ENCODE results near the gene EXOC3L4.

Gene EXOC3L4

GRCh38 chr14:103146141-103146709, 51.7 kb downstream of the EXOC3L4 start:
- H3K4me3 ChIP-seq (ENCODE audit: low read depth, low read length, poor library complexity, severe bottlenecking), result no peak overlapping the region
- H2AFZ ChIP-seq (ENCODE audit: low read length), result no peak overlapping the region
- H3K9me3 ChIP-seq (ENCODE audit: low read length), result no peaks in the 10 kb centered on the region
- no peak overlapping the region for H3K4me2 ChIP-seq (ENCODE audit: low read length)
- H3K4me1 ChIP-seq (ENCODE audit: insufficient read depth, low read length, severe bottlenecking), result peaks cover 14% of the 10 kb centered on the region
- no peaks in the 10 kb centered on the region for H3K36me3 ChIP-seq (ENCODE audit: insufficient read depth, low read length)
- no peaks in the 10 kb centered on the region for H4K20me1 ChIP-seq (ENCODE audit: insufficient read depth, low read length)
- TF ChIP-seq EZH2 (IDR thresholded peaks at IDR 0.05; ENCODE audit: borderline replicate concordance, low read length), result no peak
- peaks cover 2% of the 10 kb centered on the region; the same call in 1 of the 2 replicates for H3K27me3 ChIP-seq (ENCODE audit: insufficient read depth, low read length)
- no peaks in the 10 kb centered on the region for H3F3A ChIP-seq (ENCODE audit: insufficient read depth, low read length)
- no peaks in the 10 kb centered on the region for H3K9me2 ChIP-seq (ENCODE audit: low read depth, low read length)
- no peaks in the 10 kb centered on the region for H3K79me2 ChIP-seq (ENCODE audit: insufficient read depth, low read length)
- H3K27ac ChIP-seq (ENCODE audit: low read depth, low read length, poor library complexity, severe bottlenecking), result no peak overlapping the region
- no peak overlapping the region for H3K9ac ChIP-seq (ENCODE audit: low read length)

GRCh38 chr14:103149351-103150237, 55.1 kb downstream of the EXOC3L4 start:
- TF ChIP-seq EZH2 (IDR thresholded peaks at IDR 0.05; ENCODE audit: borderline replicate concordance, low read length), result no peak
- no peak for TF ChIP-seq CTCF (IDR thresholded peaks at IDR 0.05; ENCODE audit: low read length)

GRCh38 chr14:103151270-103151945, 56.9 kb downstream of the EXOC3L4 start:
- Histone ChIP-seq H3K27ac (ENCODE audit: low read depth, low read length, poor library complexity, severe bottlenecking) (no peak overlapping the region), H3K9me3 (ENCODE audit: low read length) (no peaks in the 10 kb centered on the region), H3K9me2 (ENCODE audit: low read depth, low read length) (no peaks in the 10 kb centered on the region), H3K79me2 (ENCODE audit: insufficient read depth, low read length) (no peaks in the 10 kb centered on the region), H3K27me3 (ENCODE audit: insufficient read depth, low read length) (peaks cover 12% of the 10 kb centered on the region; the same call in 1 of the 2 replicates), H3K9ac (ENCODE audit: low read length) (no peak overlapping the region), H3K36me3 (ENCODE audit: insufficient read depth, low read length) (no peaks in the 10 kb centered on the region), H3K4me2 (ENCODE audit: low read length) (no peak overlapping the region), H3K4me1 (ENCODE audit: insufficient read depth, low read length, severe bottlenecking) (no peaks in the 10 kb centered on the region), H3F3A (ENCODE audit: insufficient read depth, low read length) (no peaks in the 10 kb centered on the region), H4K20me1 (ENCODE audit: insufficient read depth, low read length) (no peaks in the 10 kb centered on the region), H3K4me3 (ENCODE audit: low read depth, low read length, poor library complexity, severe bottlenecking) (no peak overlapping the region), H2AFZ (ENCODE audit: low read length) (no peak overlapping the region)
- TF ChIP-seq EZH2 (IDR thresholded peaks at IDR 0.05; ENCODE audit: borderline replicate concordance, low read length) (no peak), CTCF (IDR thresholded peaks at IDR 0.05; ENCODE audit: low read length) (no peak)

More at GRCh38 chr14:103149351-103150237, 55.1 kb downstream of the EXOC3L4 start:
- Histone ChIP-seq H3K36me3 (ENCODE audit: insufficient read depth, low read length) (no peaks in the 10 kb centered on the region), H3K9ac (ENCODE audit: low read length) (no peak overlapping the region), H3K27me3 (ENCODE audit: insufficient read depth, low read length) (peaks cover 12% of the 10 kb centered on the region; the same call in 1 of the 2 replicates), H3F3A (ENCODE audit: insufficient read depth, low read length) (no peaks in the 10 kb centered on the region), H3K4me1 (ENCODE audit: insufficient read depth, low read length, severe bottlenecking) (no peaks in the 10 kb centered on the region), H3K4me2 (ENCODE audit: low read length) (no peak overlapping the region), H3K27ac (ENCODE audit: low read depth, low read length, poor library complexity, severe bottlenecking) (no peak overlapping the region), H3K79me2 (ENCODE audit: insufficient read depth, low read length) (no peaks in the 10 kb centered on the region), H3K9me3 (ENCODE audit: low read length) (no peaks in the 10 kb centered on the region), H3K4me3 (ENCODE audit: low read depth, low read length, poor library complexity, severe bottlenecking) (no peak overlapping the region), H4K20me1 (ENCODE audit: insufficient read depth, low read length) (no peaks in the 10 kb centered on the region), H3K9me2 (ENCODE audit: low read depth, low read length) (no peaks in the 10 kb centered on the region), H2AFZ (ENCODE audit: low read length) (no peak overlapping the region)

All from OCI-LY1 (cell line).